ENCODE measurements around the gene KLF2.

Gene KLF2

GRCh38 chr19:16334411-16334810, 9.8 kb downstream of the KLF2 start:
- Histone ChIP-seq H3K79me2 (ENCODE audit: insufficient read depth, low read length) (no peaks in the 10 kb centered on the region), H3K4me3 (ENCODE audit: low read depth in 1 of 2, low read length in 2 of 2) (no peak overlapping the region), H3K4me2 (ENCODE audit: insufficient read depth, low read length) (no peak overlapping the region), H4K20me1 (ENCODE audit: insufficient read depth, low read length) (no peaks in the 10 kb centered on the region), H3K27ac (ENCODE audit: low read length) (no peak overlapping the region), H3K27me3 (ENCODE audit: insufficient read depth, low read length, poor library complexity) (no peaks in the 10 kb centered on the region), H3K36me3 (ENCODE audit: insufficient read depth, low read length) (no peaks in the 10 kb centered on the region), H2AFZ (ENCODE audit: low read depth, low read length) (no peak overlapping the region), H3K9ac (ENCODE audit: low read depth, low read length) (no peak overlapping the region), H3K9me3 (ENCODE audit: insufficient read depth, low read length, severe bottlenecking) (no peaks in the 10 kb centered on the region), H3K4me1 (ENCODE audit: insufficient read depth, low read length) (peaks cover 15% of the 10 kb centered on the region)
- DNase-seq (no peak), ATAC-seq (ENCODE audit: insufficient read depth, low read depth) (no peak)
- TF ChIP-seq EZH2 (IDR thresholded peaks at IDR 0.05; ENCODE audit: borderline replicate concordance, low read depth, low read length, severe bottlenecking): no peak

GRCh38 chr19:16335226-16335625, 10.6 kb downstream of the KLF2 start:
- DNase-seq (no peak), ATAC-seq (ENCODE audit: insufficient read depth, low read depth) (no peak)
- H2AFZ ChIP-seq (ENCODE audit: low read depth, low read length): no peak overlapping the region
- peaks cover 13% of the 10 kb centered on the region for H3K4me1 ChIP-seq (ENCODE audit: insufficient read depth, low read length)
- no peaks in the 10 kb centered on the region for H4K20me1 ChIP-seq (ENCODE audit: insufficient read depth, low read length)
- no peaks in the 10 kb centered on the region for H3K27me3 ChIP-seq (ENCODE audit: insufficient read depth, low read length, poor library complexity)
- no peak overlapping the region for H3K4me2 ChIP-seq (ENCODE audit: insufficient read depth, low read length)
- H3K9ac ChIP-seq (ENCODE audit: low read depth, low read length): no peak overlapping the region
- no peak for TF ChIP-seq EZH2 (IDR thresholded peaks at IDR 0.05; ENCODE audit: borderline replicate concordance, low read depth, low read length, severe bottlenecking)
- no peak for TF ChIP-seq CTCF (IDR thresholded peaks at IDR 0.05; ENCODE audit: borderline replicate concordance, extremely low read depth, low read length, poor library complexity, severe bottlenecking)
- no peaks in the 10 kb centered on the region for H3K79me2 ChIP-seq (ENCODE audit: insufficient read depth, low read length)
- no peaks in the 10 kb centered on the region for H3K36me3 ChIP-seq (ENCODE audit: insufficient read depth, low read length)
- H3K4me3 ChIP-seq (ENCODE audit: low read depth in 1 of 2, low read length in 2 of 2): no peak overlapping the region
- no peak overlapping the region for H3K27ac ChIP-seq (ENCODE audit: low read length)
- no peaks in the 10 kb centered on the region for H3K9me3 ChIP-seq (ENCODE audit: insufficient read depth, low read length, severe bottlenecking)

GRCh38 chr19:16336571-16336970, 11.9 kb downstream of the KLF2 start:
- H4K20me1 ChIP-seq (ENCODE audit: insufficient read depth, low read length): no peaks in the 10 kb centered on the region
- H3K79me2 ChIP-seq (ENCODE audit: insufficient read depth, low read length): no peaks in the 10 kb centered on the region
- peaks cover 10% of the 10 kb centered on the region for H3K4me1 ChIP-seq (ENCODE audit: insufficient read depth, low read length)
- no peak overlapping the region for H3K4me3 ChIP-seq (ENCODE audit: low read depth in 1 of 2, low read length in 2 of 2)
- H2AFZ ChIP-seq (ENCODE audit: low read depth, low read length): no peak overlapping the region
- no peak overlapping the region for H3K4me2 ChIP-seq (ENCODE audit: insufficient read depth, low read length)
- no peak for TF ChIP-seq CTCF (IDR thresholded peaks at IDR 0.05; ENCODE audit: borderline replicate concordance, extremely low read depth, low read length, poor library complexity, severe bottlenecking)
- TF ChIP-seq EZH2 (IDR thresholded peaks at IDR 0.05; ENCODE audit: borderline replicate concordance, low read depth, low read length, severe bottlenecking): no peak
- DNase-seq: no peak
- H3K9me3 ChIP-seq (ENCODE audit: insufficient read depth, low read length, severe bottlenecking): no peaks in the 10 kb centered on the region
- no peaks in the 10 kb centered on the region for H3K27me3 ChIP-seq (ENCODE audit: insufficient read depth, low read length, poor library complexity)
- no peak overlapping the region for H3K27ac ChIP-seq (ENCODE audit: low read length)
- no peaks in the 10 kb centered on the region for H3K36me3 ChIP-seq (ENCODE audit: insufficient read depth, low read length)
- no peak overlapping the region for H3K9ac ChIP-seq (ENCODE audit: low read depth, low read length)
- ATAC-seq (ENCODE audit: insufficient read depth, low read depth): no peak

GRCh38 chr19:16337809-16338469, 13.3 kb downstream of the KLF2 start:
- TF ChIP-seq CTCF (IDR thresholded peaks at IDR 0.05; ENCODE audit: borderline replicate concordance, extremely low read depth, low read length, poor library complexity, severe bottlenecking): no peak
- no peak for TF ChIP-seq EZH2 (IDR thresholded peaks at IDR 0.05; ENCODE audit: borderline replicate concordance, low read depth, low read length, severe bottlenecking)
- DNase-seq: no peak

More at GRCh38 chr19:16337809-16338469, 13.3 kb downstream of the KLF2 start:
- Histone ChIP-seq H3K36me3 (ENCODE audit: insufficient read depth, low read length) (no peaks in the 10 kb centered on the region), H3K79me2 (ENCODE audit: insufficient read depth, low read length) (no peaks in the 10 kb centered on the region), H2AFZ (ENCODE audit: low read depth, low read length) (no peak overlapping the region), H3K27me3 (ENCODE audit: insufficient read depth, low read length, poor library complexity) (no peaks in the 10 kb centered on the region), H3K27ac (ENCODE audit: low read length) (no peak overlapping the region), H3K9me3 (ENCODE audit: insufficient read depth, low read length, severe bottlenecking) (no peaks in the 10 kb centered on the region), H3K4me2 (ENCODE audit: insufficient read depth, low read length) (no peak overlapping the region), H4K20me1 (ENCODE audit: insufficient read depth, low read length) (no peaks in the 10 kb centered on the region), H3K4me3 (ENCODE audit: low read depth in 1 of 2, low read length in 2 of 2) (no peak overlapping the region), H3K4me1 (ENCODE audit: insufficient read depth, low read length) (peaks cover 10% of the 10 kb centered on the region), H3K9ac (ENCODE audit: low read depth, low read length) (no peak overlapping the region)
- no peak for ATAC-seq (ENCODE audit: insufficient read depth, low read depth)
